Measurements from ENCODE around the gene VSTM1.

VSTM1 gene

GRCh38 chr19:54095136-54095858 lies 31.6 kb upstream of the VSTM1 start:
- TF ChIP-seq, protein P1, sequence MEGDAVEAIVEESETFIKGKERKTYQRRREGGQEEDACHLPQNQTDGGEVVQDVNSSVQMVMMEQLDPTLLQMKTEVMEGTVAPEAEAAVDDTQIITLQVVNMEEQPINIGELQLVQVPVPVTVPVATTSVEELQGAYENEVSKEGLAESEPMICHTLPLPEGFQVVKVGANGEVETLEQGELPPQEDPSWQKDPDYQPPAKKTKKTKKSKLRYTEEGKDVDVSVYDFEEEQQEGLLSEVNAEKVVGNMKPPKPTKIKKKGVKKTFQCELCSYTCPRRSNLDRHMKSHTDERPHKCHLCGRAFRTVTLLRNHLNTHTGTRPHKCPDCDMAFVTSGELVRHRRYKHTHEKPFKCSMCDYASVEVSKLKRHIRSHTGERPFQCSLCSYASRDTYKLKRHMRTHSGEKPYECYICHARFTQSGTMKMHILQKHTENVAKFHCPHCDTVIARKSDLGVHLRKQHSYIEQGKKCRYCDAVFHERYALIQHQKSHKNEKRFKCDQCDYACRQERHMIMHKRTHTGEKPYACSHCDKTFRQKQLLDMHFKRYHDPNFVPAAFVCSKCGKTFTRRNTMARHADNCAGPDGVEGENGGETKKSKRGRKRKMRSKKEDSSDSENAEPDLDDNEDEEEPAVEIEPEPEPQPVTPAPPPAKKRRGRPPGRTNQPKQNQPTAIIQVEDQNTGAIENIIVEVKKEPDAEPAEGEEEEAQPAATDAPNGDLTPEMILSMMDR (IDR thresholded peaks at IDR 0.05; ENCODE audit: low read depth, low read length) = no peak
- DNase-seq (ENCODE audit: low read depth, low spot score) = no peak
- peak overlapping the region; percentile 18 for H3K4me3 ChIP-seq (ENCODE audit: low read depth, low read length)
- in situ Hi-C loops (cut with HindIII; ENCODE audit: low sequenced_read_pairs) = no loop called here

DNA sequence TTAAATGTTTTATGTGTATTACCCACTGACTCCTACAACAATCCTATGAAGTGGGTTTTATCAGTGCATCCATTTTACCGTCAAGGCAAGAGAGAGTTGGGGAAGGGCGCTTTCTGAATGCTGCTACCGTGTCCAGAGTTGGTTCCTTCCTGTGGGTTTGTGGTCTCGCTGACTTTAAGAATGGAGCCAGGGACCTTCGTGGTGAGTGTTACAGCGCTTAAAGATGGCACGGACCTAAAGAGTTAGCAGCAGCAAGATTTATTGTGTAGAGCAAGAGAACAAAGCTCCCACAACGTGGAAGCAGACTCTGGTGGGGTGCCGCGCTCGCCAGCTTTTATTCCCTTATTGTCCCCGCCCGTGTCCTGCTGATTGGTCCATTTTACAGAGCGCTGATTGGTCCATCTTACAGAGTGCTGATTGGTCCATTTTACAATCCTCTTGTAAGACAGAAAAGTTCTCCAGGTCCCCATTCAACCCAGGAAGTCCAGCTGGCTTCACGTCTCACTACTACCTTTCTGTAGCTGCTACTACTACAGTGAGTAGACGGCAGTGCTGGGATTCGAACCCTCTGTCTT lies 30.8 kb upstream of the VSTM1 start:
- H3K4me3 ChIP-seq (ENCODE audit: low read depth, low read length) = no peak overlapping the region
- in situ Hi-C loops (cut with HindIII; ENCODE audit: low sequenced_read_pairs) = no loop called here
- no peak for DNase-seq (ENCODE audit: low read depth, low spot score)
- TF ChIP-seq, protein P1 (IDR thresholded peaks at IDR 0.05; ENCODE audit: low read depth, low read length) = no peak

DNA sequence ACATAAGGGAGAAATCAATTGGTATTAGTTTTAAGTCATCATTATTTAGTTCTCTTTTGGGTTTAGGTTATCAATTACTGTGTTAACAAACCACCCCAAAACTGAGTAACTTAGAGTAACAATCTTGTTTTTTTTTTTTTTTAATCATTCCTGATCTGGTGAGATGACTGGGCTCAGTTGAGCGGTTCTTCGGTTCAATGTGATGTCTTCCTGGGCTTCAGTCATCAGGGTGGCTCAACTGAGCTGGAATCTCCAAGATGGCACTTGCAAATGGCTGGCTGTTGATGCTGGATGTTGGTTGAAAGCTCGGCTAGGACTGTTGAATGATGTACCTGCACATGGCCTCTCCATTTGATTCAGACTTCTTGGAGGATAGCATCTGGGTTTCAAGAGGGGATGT lies 20.7 kb upstream of the VSTM1 start:
- no peak for DNase-seq (ENCODE audit: low read depth, low spot score)
- TF ChIP-seq, protein P1 (IDR thresholded peaks at IDR 0.05; ENCODE audit: low read depth, low read length) = no peak
- H3K4me3 ChIP-seq (ENCODE audit: low read depth, low read length) = no peak overlapping the region
- in situ Hi-C loops (cut with HindIII; ENCODE audit: low sequenced_read_pairs) = no loop called here

DNA sequence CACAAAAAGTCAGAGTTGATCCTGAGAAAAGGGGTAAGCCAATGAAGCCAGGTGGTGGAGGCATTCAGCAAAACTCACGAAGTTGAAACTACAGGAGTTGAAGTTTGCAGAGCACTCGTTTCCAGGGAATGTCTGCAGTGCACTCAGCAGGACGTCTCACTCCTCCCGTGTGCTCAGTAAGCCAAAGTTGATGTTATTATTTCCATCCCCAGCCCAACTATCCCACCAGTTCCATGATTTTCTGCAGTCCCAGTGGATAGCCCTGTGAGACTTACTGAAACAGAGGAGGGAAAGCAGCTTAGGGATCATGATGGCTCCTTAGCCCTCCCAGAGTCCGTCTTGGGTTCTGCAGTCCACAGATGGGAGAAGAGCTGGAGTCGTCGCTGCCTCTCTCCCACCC lies 17.3 kb upstream of the VSTM1 start, which contains the start of gene TARM1:
TARM1 (minus strand) TSS at position 334 of the 400 bp plus-strand sequence; CDS start at position 309, 25 bp downstream.
- in situ Hi-C loops (cut with HindIII; ENCODE audit: low sequenced_read_pairs) = no loop called here
- H3K4me3 ChIP-seq (ENCODE audit: low read depth, low read length) = no peak within 1 kb of the TSS
- TF ChIP-seq, protein P1 (IDR thresholded peaks at IDR 0.05; ENCODE audit: low read depth, low read length) = no peak

DNA sequence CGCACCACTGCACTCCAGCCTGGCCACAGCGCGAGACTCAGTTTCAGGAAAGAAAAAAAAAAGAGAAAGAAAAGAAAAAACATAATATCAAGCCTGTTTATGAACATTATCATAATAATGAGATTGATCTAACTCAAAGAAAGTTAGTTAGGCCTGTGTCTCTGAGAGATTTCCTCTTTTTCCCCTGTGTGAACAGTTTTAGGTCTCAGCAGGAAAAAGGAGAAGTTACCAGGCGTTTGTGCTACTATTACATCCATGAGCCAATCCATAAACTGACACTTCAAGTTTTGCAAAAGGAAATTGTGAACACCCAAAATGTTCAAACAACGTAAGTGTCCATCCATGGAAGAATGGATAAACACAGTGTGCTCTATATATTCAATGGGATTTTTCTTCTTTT lies 13.6 kb upstream of the VSTM1 start:
- no peak for DNase-seq (ENCODE audit: low read depth, low spot score)
- in situ Hi-C loops (cut with HindIII; ENCODE audit: low sequenced_read_pairs) = no loop called here
- TF ChIP-seq, protein P1 (IDR thresholded peaks at IDR 0.05; ENCODE audit: low read depth, low read length) = no peak
- no peak overlapping the region for H3K4me3 ChIP-seq (ENCODE audit: low read depth, low read length)

More for the DNA sequence above, 17.3 kb upstream of the VSTM1 start, which contains the start of gene TARM1:
- no peak for DNase-seq (ENCODE audit: low read depth, low spot score)

GRCh38 chr19:54074851-54075250 lies 11.2 kb upstream of the VSTM1 start:
- DNase-seq (ENCODE audit: low read depth, low spot score) = no peak
- TF ChIP-seq, protein P1 (IDR thresholded peaks at IDR 0.05; ENCODE audit: low read depth, low read length) = no peak
- in situ Hi-C loops (cut with HindIII; ENCODE audit: low sequenced_read_pairs) = no loop called here
- H3K4me3 ChIP-seq (ENCODE audit: low read depth, low read length) = no peak overlapping the region

Data from astrocyte of the spinal cord (primary cell).